RWPE1 (cell line): ENCODE results near the gene WNT7B.

ENCODE experiments used
- CTCF ChIA-PET: fragments of 350-600 bp; sonication (Branson Sonifier 250); formaldehyde crosslinking; extraction: SDS; loops from one replicate; lab custom pipeline; 2021; lab: Yijun Ruan, JAX
- POLR2A ChIA-PET: fragments of 400-600 bp; formaldehyde crosslinking; extraction: SDS; loops from one replicate; lab custom pipeline; 2020; ENCODE audit warnings: antibody characterized with exemption; ENCODE audit not compliant: low non-redundant PET; lab: Yijun Ruan, JAX
- DNase-seq: peaks from one replicate; pipeline ENCODE4 v3.0.0; 2012; ENCODE audit warnings: low spot score
- H3K27ac ChIP-seq: fragments of 450-650 bp; 2 replicates; pipeline ENCODE4 v1.5.1; 2017
- CTCF ChIP-seq: fragments of 450-650 bp; conservative IDR thresholded peaks from 2 replicates; pipeline ENCODE4 v1.5.1; 2017; ENCODE audit warnings: low read depth, mild to moderate bottlenecking

WNT7B gene

GRCh38 chr22:45922661-45923060, 54.3 kb downstream of the WNT7B start:
- DNase-seq, result no peak
- POLR2A ChIA-PET, result no interaction called here
- H3K27ac ChIP-seq, result peak overlapping the region; percentile 61
- no peak for TF ChIP-seq CTCF
- CTCF ChIA-PET, result interaction anchor here (0.5 kb wide), 1 partner anchor 72 kb away, joined by 4 read pairs; no protein-coding TSS in a partner anchor

GRCh38 chr22:45922256-45922655, 54.7 kb downstream of the WNT7B start:
- DNase-seq, result no peak

GRCh38 chr22:45919504-45920286, 57.3 kb downstream of the WNT7B start:
- POLR2A ChIA-PET, result no interaction called here
- no peak for TF ChIP-seq CTCF
- CTCF ChIA-PET, result no interaction called here
- DNase-seq, result no peak
- H3K27ac ChIP-seq, result peak overlapping the region; percentile 88

More at GRCh38 chr22:45922256-45922655, 54.7 kb downstream of the WNT7B start:
- no peak for TF ChIP-seq CTCF
- ChIA-PET POLR2A (no interaction called here), CTCF (interaction anchor here (0.5 to 0.7 kb wide), 2 partner anchors 56 to 72 kb away, joined by 3 to 4 read pairs; no protein-coding TSS in a partner anchor)
- H3K27ac ChIP-seq, result peak overlapping the region; percentile 61

GRCh38 chr22:45918459-45919370, 58.2 kb downstream of the WNT7B start:
- peak; percentile 79 for DNase-seq
- H3K27ac ChIP-seq, result peak overlapping the region; percentile 88
- TF ChIP-seq CTCF, result no peak
- ChIA-PET POLR2A (no interaction called here), CTCF (interaction anchor here (1.1 kb wide), 1 partner anchor 54 kb away, joined by 3 read pairs; no protein-coding TSS in a partner anchor)

- ChIA-PET CTCF (interaction anchor here (1.1 kb wide), 1 partner anchor 54 kb away, joined by 3 read pairs; no protein-coding TSS in a partner anchor), POLR2A (no interaction called here)
- peak overlapping the region; percentile 88 for H3K27ac ChIP-seq
- no peak for TF ChIP-seq CTCF
- DNase-seq, result no peak
Measured at GRCh38 chr22:45917700-45918458, 59.1 kb downstream of the WNT7B start.
